ENCODE data around the gene PCP4. TPM values are rescaled to one million over a fixed set of nuclear protein-coding genes. Genes with fewer than 3 reads are reported as not detected.

Gene PCP4
- total and polyA plus RNA-seq, 2 donors (not counting 3 experiments of a cell fraction or from before 2014, with no cell fraction given), result not detected

GRCh38 chr21:39968010-39968409 lies 100.8 kb downstream of the PCP4 start:
- Histone ChIP-seq H3K4me2 (ENCODE audit: insufficient read depth, low read length) (no peak overlapping the region), H3K4me3 (replicated peaks in 1 of 3; ENCODE audit: insufficient read depth in 1 of 3, low read depth in 1 of 3, low read length in 3 of 3) (no peak overlapping the region), H4K20me1 (replicated peaks; ENCODE audit: control insufficient read depth, extremely low read depth, insufficient read depth, low read length) (no peaks in the 10 kb centered on the region), H3K9me3 (replicated peaks; ENCODE audit: control insufficient read depth, insufficient read depth, low read length) (peaks cover 6% of the 10 kb centered on the region), H3K4me1 (ENCODE audit: control insufficient read depth, extremely low read depth, insufficient read depth, low read length) (no peaks in the 10 kb centered on the region), H3K36me3 (ENCODE audit: control insufficient read depth in 2 of 2, extremely low read depth in 1 of 2, insufficient read depth in 2 of 2, low read length in 2 of 2) (no peaks in the 10 kb centered on the region), H3K27me3 (ENCODE audit: control insufficient read depth in 2 of 2, insufficient read depth in 2 of 2, low read length in 2 of 2) (no peaks in the 10 kb centered on the region), H3K9me1 (replicated peaks; ENCODE audit: control insufficient read depth, extremely low read depth, insufficient read depth, low read length) (no peaks in the 10 kb centered on the region), H3K9ac (replicated peaks; ENCODE audit: extremely low read depth, insufficient read depth, low read length) (no peak overlapping the region), H2AFZ (ENCODE audit: low read depth, low read length) (no peak overlapping the region), H3K79me2 (ENCODE audit: control insufficient read depth, insufficient read depth, low read length) (no peaks in the 10 kb centered on the region), H3K27ac (ENCODE audit: insufficient read depth, low read depth, low read length) (no peak overlapping the region)
- POLR2A ChIA-PET, result no interaction called here
- no peak for FAIRE-seq
- intact Hi-C loops (cut with micrococcal nuclease), result no loop called here
- dilution Hi-C loops (cut with MboI; ENCODE audit: extremely low pct_ligation_motif_present, low sequenced_read_pairs), result no loop called here
- no peak for TF ChIP-seq FOS (IDR thresholded peaks at IDR 0.05; ENCODE audit: borderline replicate concordance, insufficient read depth, low read length)
- no peak for TF ChIP-seq JUN (IDR thresholded peaks at IDR 0.05; ENCODE audit: borderline replicate concordance, insufficient read depth, insufficient read length, low read depth)
- no peak for TF ChIP-seq GATA2 (IDR thresholded peaks at IDR 0.05; ENCODE audit: insufficient read depth, insufficient read length, low read depth, low read length)
- TF ChIP-seq POLR2AphosphoS5 (IDR thresholded peaks at IDR 0.05; ENCODE audit: insufficient read depth, low read depth, low read length), result no peak
- TF ChIP-seq CTCF (IDR thresholded peaks at IDR 0.05; ENCODE audit: extremely low read depth in 1 of 2, insufficient read depth in 1 of 2, low read depth in 1 of 2, low read length in 2 of 2), result no peak
- TF ChIP-seq POLR2A (IDR thresholded peaks at IDR 0.05; ENCODE audit: low read depth, low read length), result no peak
- TF ChIP-seq, protein P1, sequence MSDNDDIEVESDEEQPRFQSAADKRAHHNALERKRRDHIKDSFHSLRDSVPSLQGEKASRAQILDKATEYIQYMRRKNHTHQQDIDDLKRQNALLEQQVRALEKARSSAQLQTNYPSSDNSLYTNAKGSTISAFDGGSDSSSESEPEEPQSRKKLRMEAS (IDR thresholded peaks at IDR 0.05; ENCODE audit: insufficient read depth, insufficient read length), result no peak
- TF ChIP-seq EZH2 (IDR thresholded peaks at IDR 0.05; ENCODE audit: borderline replicate concordance, low read depth, low read length, severe bottlenecking), result no peak
- no peak for TF ChIP-seq MYC (IDR thresholded peaks at IDR 0.05; ENCODE audit: low read depth, low read length)
- CTCF ChIA-PET, result no interaction called here
- no TSS peak for BruUV-seq (replicated peaks)
- DNase-seq (ENCODE audit: low read depth, low spot score), result no peak

All from endothelial cell of umbilical vein (primary cell).